Fibroblast of skin of right quadriceps (primary cell): Measurements from ENCODE around the gene WDR82.
A peak's percentile ranks its signal among the peaks of the same experiment; 100 is the strongest.

Source experiments
- DNase-seq: peaks from one replicate; pipeline ENCODE4 v3.0.0-alpha.2; 2013

WDR82 gene

DNA sequence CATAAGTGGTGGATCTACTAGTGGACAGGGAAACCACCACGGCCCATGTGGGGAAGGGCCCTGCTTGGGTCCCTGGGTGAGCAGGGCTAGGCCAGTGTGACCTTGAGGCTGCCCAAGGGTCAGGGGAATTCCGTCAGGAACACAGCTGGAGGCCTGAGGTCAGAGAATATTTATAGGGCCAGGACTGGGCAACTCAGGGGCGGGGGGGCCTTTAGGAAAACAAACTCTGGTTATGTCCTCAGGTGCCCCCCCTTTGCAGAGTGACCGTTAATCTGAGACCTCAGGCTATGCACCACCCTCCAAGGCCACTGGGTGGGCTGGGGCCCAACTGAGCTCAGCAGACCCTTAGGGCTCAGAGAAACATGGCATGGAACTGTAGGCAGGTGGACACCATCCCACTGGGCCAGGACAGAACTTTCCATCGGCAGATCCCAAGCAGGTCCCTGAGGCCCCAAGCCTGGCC is 42.0 kb downstream of the WDR82 start:
- DNase-seq = no peak

DNA sequence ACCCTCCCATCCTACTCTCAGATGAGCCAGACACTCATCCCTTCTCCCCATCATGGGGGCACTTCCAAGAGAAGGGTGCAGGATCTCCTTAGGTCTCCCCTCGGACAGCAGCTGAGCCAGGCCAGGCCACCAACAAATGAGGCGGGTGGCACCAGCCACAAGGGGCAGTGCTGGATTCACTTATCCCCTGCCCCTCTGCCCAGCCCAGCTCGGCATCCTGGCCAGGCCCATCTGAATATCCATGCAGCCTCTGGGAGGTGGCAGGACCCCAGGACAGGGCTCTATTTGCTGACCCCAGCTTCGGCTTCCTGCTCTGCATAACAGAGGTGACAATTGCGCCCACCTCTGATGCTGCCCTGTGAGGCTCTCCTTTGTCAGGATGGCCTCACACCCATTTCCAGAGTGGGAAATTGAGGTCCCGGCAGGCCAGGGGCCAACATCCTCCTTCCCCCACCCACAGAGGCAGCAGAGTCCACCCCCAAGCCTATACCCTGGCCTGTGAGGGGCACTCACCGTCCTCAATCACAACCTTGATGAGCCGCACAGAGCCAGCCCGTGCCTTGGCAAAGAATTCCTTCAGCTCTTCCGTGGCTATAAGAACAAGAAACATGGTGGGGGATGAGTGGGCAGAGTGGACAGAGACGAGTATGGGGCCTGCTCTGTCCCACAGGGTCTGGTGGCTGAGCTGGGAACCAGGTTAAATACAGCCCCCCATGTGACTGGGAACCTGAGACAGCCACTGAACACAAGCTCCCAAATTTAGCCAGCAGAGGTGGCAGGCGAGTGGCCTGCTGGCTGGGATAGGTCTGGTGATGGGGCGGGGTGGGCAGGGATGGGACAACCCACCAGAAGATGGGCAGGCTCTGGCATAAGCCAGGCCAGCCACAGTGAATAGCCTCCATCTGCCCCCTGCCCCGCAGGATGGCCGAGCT is 43.7 kb downstream of the WDR82 start:
- no peak for DNase-seq

DNA sequence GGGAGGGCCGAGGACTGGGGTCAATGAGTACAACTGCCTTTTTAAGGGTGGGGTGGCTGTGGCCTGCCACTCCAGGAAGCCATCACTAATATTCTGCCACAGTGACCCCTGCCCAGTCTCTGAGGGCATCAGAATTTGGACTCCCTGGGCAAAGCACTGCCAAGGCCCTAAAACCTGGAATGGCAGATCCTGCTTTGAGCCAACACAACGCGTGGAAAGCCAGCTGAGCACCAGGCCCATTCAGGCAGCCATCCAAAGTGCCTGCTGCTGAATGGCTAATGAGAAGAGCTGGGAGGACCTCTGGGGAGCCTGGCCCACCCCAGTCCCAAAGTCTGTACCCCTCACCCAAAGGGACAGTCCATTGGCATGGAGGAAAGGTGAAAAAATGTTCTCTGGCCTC is 44.5 kb downstream of the WDR82 start:
- DNase-seq = no peak

DNA sequence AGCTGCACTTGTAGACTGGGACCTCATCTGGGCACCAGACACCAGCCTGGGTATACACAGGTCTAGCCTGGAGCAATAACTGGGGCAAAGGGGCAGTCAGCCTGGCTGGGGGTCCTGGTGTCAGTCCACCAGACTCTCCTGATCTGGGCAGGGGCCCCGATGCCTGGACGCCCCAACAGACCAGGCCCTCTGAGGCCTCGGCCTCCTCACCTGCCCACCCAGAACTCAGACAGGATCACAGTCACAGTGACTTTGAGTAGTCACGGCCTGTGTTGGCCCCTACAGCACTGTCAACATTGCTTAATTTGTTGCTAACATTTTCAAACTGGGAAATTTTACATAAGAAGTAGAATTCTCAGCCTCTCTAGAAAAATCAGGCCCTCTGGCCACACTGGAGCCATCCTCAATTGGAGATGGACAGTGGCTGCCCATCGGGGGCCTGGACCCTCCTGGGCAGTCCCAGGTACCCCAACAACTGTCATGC is 45.3 kb downstream of the WDR82 start:
- no peak for DNase-seq

DNA sequence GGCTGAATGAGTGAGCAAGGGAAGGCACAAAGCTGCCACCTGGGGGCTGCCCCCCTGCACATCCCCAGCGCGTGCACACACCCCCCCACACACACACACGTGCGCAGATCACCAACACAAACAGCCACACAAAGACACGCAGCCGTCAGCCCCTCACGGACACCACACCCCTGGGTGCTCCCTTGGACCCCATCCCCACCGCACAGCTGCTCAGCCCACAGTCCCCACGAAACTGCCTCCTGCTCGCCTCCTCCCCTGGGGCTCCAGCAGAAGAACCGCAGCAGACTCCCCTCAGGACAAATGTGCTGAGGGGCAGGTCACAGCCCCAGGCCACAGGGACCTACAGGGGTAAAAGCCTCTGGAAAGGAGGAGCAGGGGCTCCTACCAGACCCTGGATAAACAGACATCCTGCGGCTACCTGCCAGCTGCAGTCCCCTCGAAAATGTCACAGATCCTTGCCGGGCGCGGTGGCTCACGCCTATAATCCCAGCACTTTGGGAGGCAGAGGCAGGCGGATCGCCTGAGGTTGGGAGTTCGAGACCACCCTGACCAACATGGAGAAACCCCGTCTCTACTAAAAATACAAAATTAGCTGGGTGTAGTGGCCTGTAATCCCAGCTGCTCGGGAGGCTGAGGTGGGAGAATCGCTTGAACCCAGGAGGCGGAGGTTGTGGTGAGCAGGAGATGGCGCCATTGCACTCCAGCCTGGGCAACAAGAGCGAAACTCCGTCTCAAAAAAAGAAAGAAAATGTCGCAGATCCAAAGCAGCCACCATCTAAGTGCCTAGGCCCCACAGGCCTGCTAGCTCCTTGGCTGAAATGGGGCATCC is 46.0 kb downstream of the WDR82 start:
- no peak for DNase-seq

DNA sequence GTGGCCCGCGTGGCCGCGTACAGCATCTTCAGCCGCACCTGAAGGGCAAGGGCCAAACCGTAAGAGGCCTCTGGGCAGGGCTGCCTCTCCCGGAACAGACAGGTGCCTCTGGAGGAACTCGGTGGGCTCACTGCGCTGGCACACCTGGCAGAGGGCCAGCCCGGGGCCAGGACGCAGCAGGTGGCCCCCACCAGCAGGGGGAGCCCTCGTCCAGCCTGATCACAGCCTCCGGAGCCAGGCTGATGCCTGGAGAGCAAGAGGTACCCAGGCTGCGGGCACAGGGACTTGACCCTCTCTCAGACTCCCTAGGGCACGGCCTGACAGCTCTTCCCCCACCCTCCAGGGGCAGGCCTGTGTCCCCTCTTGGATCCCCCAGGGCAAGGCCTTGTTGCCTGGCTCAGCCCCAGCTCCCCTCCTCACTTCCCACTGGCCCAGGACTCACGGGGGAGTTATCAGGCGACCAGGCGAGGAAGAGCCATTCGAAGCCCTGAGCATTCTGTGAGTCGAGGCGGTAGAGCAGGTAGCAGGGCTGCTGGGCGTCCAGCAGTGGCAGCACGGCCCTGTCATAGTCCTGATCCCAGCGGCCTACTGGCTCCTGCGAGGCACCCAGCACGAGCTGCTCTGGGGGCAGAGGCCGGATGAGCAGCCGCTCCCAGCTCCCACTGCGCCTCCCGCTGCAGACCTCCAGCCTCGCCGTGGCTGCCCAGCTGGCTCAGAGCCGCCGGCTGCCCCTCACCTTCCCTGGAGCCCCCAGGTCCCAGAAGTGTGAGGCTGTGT is 46.8 kb downstream of the WDR82 start:
- DNase-seq = peak; percentile 36

DNA sequence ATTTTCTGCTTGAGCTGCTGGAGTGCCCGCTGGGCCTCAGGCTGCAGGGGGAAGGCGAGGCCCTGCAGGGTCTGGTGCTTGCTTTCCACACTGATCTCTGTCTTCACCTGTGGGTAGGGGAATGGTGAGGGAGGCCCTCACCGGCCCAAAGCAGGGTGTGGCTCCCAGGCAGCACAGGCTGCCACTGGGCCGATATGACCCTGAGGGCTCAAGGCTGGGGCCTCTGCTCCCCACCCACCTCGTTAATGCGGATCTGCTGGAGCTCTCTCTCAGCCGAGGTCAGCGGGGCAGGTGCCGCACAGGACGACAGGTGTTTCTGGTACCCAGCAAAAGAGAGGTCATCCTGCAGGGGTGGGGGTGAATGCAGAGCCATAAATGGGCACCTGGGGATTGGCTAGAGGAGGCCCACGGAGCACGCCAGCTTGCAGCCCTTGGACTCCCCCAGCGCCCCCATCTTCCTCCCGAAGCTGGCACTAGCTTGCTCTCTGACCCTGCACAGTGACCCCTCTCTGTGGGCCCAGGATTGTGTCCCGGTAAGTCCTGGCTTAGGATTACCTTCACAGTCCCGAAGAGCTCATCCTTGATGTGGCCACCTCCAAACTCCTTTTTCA is 47.5 kb downstream of the WDR82 start:
- DNase-seq = no peak

DNA sequence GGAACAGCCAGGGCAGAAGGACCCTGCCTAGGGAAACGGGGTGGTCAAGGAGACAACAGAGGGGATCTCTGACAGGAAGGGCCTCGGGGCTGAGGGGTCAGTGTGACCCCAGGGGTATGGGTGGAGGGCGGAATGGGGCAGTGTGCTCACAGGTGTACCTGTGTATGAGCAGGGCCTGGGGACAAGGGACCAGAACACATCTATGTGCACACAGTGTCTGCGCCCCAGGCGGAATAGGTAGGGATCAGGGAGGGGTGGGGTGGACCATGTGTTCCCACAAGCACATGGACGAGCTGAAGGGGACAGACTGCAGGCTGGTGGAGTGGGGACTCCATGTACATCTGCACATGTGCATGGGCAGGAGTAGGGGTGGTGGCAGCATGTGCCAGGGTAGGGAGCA is 48.0 kb downstream of the WDR82 start:
- no peak for DNase-seq

DNA sequence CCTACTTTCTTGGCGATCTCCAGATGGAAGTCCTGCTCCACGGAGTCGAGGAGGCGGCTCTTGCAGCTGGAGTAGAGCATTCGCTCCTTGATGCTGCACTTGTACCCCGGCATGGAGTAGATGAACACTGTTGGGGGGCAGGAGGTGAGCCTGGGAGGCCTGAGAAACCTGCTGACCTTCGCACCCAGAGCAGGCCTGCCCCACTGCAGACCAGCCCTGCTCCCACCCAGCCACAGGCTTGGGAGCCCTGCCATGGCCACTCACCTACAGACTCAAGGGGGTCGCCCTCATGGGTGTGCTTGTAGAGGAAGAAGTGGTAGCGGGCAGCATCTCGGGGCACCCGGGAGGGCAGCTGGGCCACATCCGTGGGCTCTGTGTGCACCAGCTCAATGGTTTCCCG is 48.8 kb downstream of the WDR82 start:
- DNase-seq = no peak

DNA sequence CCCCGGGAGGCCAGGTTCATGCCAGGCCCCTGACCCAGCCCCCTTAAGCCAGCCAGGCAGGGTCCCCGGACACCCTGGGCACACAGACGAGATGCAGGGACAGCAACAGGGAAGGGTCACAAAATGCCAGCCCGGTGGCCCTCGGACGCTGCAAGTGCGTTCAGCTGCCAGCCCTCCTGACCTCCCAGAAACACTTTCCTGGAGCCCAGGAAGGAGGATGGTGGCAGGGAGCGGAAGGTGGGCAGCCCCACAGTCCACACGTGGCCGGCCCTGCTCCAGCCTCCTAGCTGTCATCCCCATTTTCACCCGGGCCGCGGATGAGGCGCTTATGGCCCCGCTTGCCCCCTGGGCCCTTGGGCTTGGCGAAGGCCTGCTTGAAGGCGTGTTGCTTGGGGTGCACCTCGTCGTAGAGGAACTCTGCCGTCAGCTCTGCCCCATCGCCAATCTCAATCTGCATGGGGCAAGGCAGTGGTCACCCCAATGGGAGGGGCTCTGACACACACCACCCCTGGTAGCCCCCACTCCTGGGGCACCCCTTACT is 49.6 kb downstream of the WDR82 start:
- DNase-seq = no peak

DNA sequence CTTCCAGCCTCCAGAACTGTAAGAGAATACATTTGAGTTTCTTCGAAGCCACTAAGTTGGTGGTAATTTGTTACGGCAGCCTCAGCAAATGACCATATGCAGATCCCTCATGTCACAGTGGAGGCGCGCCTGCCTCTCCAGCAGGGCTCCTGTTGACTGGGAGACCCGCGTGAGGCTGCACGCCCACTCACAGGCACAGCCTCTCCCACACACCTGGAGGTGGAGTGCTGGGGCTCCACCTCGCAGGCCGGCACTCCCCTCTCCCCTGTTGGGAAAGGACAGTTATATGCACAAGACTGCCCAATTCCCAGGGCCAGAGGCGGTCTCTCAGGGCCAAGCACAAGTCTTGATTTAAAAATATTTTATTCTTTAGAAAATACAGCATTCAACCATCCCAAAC is 50.2 kb downstream of the WDR82 start:
- no peak for DNase-seq

DNA sequence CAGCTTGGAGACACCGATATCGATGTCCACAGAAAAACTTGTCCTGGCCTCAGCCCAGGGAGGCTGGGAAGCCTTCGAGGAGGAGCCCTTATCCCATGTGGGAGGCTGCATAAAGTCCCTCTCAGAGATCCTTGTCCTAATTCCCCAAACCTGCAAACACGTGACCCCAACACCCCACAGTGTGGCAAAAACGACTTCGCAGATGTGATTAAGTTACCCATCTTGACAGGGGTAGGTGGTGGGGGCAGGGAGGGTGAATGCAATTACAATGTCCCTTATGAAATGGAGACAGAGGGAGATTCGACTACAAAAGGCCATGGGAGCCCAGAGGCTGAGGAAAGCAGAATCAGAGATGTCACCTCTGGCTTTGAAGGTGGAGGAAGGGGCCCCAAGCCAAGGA is 50.7 kb downstream of the WDR82 start:
- no peak for DNase-seq

DNA sequence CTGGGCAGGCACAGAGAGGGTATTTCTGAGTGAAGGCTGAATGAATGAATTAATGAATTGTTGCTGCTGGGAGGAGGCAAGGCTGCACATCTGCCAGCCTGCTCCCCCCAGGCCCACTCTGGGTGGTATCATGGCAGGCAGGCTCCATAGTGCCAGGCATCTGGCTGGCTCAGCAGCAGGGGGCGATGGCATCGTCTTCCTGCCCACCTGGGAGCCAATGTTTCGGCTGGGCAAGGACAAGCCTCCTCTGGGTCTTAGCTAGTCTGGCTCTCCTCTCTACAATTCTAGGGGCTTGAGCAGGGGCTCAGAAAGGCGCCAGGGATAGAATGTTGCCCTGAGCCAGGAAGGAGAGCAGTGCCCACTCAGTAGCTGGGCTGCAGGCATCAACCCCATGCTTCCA is 51.3 kb downstream of the WDR82 start:
- DNase-seq = no peak

DNA sequence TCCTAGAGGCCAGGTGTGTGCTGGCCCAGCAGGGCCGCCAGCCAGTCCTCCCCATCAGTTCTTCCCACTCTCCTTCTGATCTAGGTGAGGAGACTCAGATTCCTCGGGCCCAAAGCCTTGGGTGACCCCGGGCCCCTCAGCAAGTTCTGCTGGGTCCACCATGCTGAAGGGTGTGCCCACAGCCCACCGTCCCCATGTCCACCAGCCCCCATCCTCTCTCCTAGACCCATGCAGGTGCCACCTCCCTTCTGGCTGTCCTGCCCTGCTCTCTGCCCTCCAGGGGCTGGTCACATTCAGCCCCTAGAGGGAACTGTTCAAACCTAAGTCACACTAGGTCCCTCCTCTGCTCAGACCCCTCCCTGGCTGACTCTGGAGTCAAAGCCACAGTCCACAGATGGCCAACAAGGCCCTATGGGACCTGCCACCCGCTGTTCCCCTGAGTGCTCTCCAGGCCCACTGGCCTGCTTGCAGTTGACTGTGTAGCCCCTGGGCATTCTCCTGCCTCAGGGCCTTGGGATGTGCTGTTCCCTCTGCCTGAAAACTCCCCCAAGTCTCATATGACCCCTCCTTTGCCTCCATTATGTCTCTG is 52.1 kb downstream of the WDR82 start:
- no peak for DNase-seq

DNA sequence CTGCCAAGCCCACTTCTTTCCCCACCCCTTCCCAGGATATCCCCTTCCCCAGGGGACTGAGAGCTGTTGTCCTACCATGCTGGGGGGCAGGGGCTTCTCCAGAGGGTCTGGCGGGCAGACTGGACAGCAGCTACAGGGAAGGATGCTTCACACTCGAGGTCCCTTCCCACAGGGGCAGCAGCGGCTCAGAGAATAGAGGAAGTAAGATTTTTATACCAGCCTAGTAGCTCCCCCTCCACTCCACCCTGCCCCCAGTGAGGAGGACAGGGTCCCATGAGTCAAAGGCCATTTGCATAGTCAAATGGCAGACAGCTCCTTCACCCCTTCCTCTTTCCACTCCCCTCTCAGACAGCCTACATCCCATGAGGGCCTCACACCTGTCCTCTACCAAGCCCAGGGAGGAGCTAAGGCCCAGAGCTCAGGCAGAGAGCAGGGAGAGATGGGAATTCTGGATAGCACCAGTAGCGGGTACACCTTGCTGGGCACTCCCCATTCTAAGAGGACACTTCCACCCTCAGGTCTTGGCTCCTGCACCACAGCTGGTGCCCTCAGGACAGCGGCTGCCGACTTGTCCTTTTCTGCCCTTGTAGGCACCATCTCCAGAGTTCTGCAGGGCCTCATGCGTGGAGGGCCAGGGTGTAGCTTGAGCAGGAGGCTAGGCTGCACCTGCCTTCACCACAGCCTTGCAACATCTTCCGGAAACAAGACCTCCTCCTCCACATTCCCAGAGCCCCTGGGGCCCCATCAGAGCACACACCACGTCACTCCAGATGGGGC is 52.8 kb downstream of the WDR82 start, which contains the start of gene TLR9:
Gene TLR9, minus strand, starts transcription at position 194 of the 777 bp plus-strand sequence. Its CDS starts 116 bp downstream, at position 78.
- no peak for DNase-seq

DNA sequence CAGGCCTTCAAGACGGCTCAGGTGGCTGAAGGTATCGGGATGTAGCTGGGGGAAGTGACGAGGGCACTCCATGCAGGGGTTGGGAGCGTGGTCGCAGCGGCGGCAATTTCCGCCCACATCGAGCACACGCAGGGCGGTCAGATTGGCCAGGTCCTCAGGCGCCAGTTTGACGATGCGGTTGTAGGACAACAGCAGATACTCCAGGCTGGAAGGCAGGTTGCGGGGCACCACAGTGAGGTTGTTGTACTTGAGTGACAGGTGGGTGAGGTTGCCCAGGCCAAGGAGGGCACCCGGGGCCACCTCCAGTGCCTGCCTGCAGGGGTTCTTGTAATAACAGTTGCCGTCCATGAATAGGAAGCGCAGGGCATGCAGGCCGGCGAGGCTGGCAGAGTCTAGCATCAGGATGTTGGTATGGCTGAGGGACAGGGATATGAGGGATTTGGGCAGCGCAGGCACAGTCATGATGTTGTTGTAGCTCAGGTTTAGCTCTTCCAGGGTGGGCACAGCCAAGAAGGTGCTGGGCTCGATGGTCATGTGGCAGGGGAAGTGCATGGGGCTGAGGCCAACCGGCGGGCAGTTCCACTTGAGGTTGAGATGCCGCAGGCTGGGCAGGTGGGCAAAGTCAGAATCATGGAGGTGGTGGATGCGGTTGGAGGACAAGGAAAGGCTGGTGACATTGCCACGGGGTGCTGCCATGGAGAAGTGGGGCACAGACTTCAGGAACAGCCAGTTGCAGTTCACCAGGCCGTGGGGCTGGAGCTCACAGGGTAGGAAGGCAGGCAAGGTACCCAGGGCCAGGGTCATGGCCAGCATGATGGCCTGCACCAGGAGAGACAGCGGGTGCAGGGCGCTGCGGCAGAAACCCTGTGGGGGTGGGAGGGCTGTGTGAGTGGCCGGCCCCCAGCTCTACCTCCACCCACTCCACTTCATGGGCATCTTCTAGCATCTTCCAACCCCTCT is 54.7 kb downstream of the WDR82 start:
- no peak for DNase-seq

DNA sequence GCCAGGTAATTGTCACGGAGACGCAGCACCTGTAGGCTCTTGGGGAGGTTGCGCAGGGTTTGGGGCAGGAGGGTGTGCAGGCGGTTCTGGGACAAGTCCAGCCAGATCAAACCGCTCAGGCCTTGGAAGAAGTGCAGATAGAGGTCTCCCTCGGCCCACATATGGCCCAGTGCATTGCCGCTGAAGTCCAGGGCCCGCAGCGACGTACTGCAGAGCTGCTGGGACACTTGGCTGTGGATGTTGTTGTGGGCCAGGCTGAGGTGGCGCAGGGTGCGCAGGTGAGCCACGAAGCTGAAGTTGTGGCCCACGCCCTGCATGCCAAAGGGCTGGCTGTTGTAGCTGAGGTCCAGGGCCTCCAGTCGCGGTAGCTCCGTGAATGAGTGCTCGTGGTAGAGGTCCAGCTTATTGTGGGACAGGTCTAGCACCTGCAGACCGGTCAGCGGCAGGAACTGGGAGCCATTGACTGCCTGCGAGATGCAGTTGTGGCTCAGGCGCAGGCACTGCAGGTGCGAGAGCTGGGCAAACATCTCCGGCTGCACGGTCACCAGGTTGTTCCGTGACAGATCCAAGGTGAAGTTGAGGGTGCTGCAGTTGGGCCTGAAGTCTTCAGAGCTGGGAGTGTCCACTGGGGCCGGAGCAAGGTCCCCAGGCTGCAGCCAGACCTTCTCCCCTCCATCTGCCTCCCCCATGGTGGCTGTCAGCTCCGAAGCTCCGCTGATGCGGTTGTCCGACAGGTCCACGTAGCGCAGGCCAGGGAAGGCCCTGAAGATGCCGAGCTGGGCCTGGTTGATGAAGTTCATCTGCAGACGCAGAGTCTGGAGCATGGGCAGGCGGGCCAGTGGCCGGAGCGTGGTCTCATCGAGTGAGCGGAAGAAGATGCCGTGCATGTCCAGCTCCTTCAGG is 55.9 kb downstream of the WDR82 start:
- DNase-seq = no peak

DNA sequence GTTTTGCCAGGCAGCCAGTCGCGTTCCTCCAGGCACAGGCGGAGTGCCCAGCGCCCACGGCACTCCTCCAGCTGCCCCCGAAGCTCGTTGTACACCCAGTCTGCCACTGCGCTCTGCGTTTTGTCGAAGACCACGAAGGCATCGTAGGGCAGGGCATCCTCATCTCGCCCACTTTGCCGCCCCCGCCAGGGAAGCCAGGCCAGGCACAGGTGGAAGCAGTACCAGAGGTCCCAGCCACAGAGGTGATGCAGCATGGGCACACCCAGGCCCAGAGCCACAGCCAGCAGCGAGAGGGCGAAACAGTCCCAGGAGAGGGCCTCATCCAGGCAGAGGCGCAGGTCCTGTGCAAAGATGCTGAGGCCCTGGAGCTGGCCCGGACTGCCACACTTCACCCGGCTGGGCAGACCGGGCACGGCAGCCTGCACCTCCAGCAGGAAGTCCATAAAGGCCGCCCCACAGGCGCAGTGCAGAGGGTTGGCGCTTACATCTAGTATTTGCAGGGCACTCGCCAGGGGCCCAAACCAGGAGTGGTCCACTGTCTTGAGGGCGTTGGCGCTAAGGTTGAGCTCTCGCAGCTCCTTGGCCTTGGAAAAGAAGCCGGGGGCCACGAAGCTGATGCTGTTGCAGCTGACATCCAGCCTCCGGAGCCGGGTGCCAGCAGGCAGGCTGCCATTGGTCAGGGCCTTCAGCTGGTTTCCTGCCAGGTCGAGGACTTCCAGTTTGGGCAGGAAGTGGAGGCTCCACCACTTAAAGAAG is 56.7 kb downstream of the WDR82 start:
- DNase-seq = no peak
